DMS79 treated with DMSO at 0.1 percent for 48 hours (cell line): ENCODE data around the gene DUSP22.
"Not testable (repeated sequence)": the region's sequence is repeated elsewhere in the genome, so short reads cannot be mapped to it uniquely, and the experiment has no call there.

Experiments used
- DNase-seq: peaks from one replicate; lab custom pipeline; 2025; lab: John Stamatoyannopoulos, UW

Gene DUSP22

GRCh38 chr6:323730-324088, 31.4 kb downstream of the DUSP22 start:
- DNase-seq = no peak

- no peak for DNase-seq
Observed at GRCh38 chr6:324116-324728, 31.9 kb downstream of the DUSP22 start.

GRCh38 chr6:324729-325125, 32.4 kb downstream of the DUSP22 start:
- no peak for DNase-seq

- DNase-seq = not testable (repeated sequence)
Observed at GRCh38 chr6:325161-325860, 33.0 kb downstream of the DUSP22 start.

GRCh38 chr6:326066-326465, 33.8 kb downstream of the DUSP22 start:
- DNase-seq = not testable (repeated sequence)

GRCh38 chr6:326896-327537, 34.7 kb downstream of the DUSP22 start:
- DNase-seq = no peak

- no peak for DNase-seq
Observed at GRCh38 chr6:327538-328116, 35.3 kb downstream of the DUSP22 start.

GRCh38 chr6:328136-328670, 35.9 kb downstream of the DUSP22 start:
- no peak for DNase-seq

- no peak for DNase-seq
Observed at GRCh38 chr6:328924-329323, 36.6 kb downstream of the DUSP22 start.

GRCh38 chr6:329888-330691, 37.8 kb downstream of the DUSP22 start:
- no peak for DNase-seq

GRCh38 chr6:330948-331347, 38.7 kb downstream of the DUSP22 start:
- DNase-seq = no peak

- DNase-seq = no peak
Observed at GRCh38 chr6:331622-332521, 39.6 kb downstream of the DUSP22 start.

- no peak for DNase-seq
Observed at GRCh38 chr6:332671-333070, 40.4 kb downstream of the DUSP22 start.

- no peak for DNase-seq
Observed at GRCh38 chr6:333379-334002, 41.2 kb downstream of the DUSP22 start.

GRCh38 chr6:334536-335510, 42.5 kb downstream of the DUSP22 start:
- no peak for DNase-seq

- DNase-seq = no peak
Observed at GRCh38 chr6:335572-335971, 43.3 kb downstream of the DUSP22 start.

GRCh38 chr6:336159-337114, 44.1 kb downstream of the DUSP22 start:
- DNase-seq = no peak

- no peak for DNase-seq
Observed at GRCh38 chr6:337805-338368, 45.6 kb downstream of the DUSP22 start.
